PFSK-1 (cell line): ENCODE data around the gene ZSCAN26.

Experiments used
- FOXP2 ChIP-seq: optimal IDR thresholded peaks from 2 replicates; pipeline ENCODE3; 2011; ENCODE audit warnings: borderline replicate concordance, control low read depth, inconsistent platforms; ENCODE audit not compliant: insufficient read depth; ENCODE audit errors: extremely low read length, extremely low read depth
- POLR2AphosphoS5 ChIP-seq: IDR thresholded peaks from 2 replicates; pipeline ENCODE4 v1.6.1; 2012; ENCODE audit warnings: low read depth, mild to moderate bottlenecking, control low read depth, low read length, moderate library complexity
- REST ChIP-seq, 2 experiments: IDR thresholded peaks; 2 replicates each; pipeline versions ENCODE4 v1.6.1 to v1.8.0; 2011 to 2012; ENCODE audit warnings: low read depth in 2 of 2, low read length in 2 of 2, control low read depth in 1 of 2, inconsistent platforms in 1 of 2, mild to moderate bottlenecking in 1 of 2, moderate library complexity in 1 of 2; ENCODE audit not compliant: insufficient read depth in 1 of 2
- SIN3A ChIP-seq: IDR thresholded peaks from 2 replicates; pipeline ENCODE4 v1.6.1; 2012; ENCODE audit warnings: mild to moderate bottlenecking, low read length, moderate library complexity, borderline replicate concordance; ENCODE audit not compliant: insufficient read depth
- TAF1 ChIP-seq: IDR thresholded peaks from 2 replicates; pipeline ENCODE4 v1.6.1; 2012; ENCODE audit warnings: low read length, control low read depth, borderline replicate concordance; ENCODE audit not compliant: insufficient read depth

Gene ZSCAN26

DNA sequence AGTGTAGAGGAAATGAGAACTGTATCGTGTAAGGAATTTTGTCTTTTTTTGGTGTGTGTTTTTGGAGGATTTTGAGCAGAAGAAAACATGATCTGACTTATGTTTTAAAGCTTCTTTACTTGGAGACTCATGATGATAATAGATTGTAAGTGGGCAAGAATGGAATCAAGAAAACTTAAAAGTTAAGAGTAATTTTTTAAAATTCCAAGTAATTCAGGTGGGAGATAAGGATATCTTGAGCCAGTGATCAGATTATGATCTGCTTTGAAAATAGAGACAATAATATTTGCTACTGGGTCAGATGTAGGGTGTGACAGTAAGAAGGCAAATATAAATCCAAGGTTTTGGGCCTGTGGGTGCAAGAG lies 734 bp downstream of the ZSCAN26 start:
- TF ChIP-seq FOXP2 = no peak
- TF ChIP-seq TAF1 = no peak
- TF ChIP-seq POLR2AphosphoS5 = no peak
- no peak for TF ChIP-seq SIN3A
- no peak for TF ChIP-seq REST (IDR thresholded peaks at IDR 0.05; ENCODE audit: insufficient read depth in 1 of 2, low read depth in 2 of 2, low read length in 2 of 2)

- no peak for TF ChIP-seq POLR2AphosphoS5
- no peak for TF ChIP-seq SIN3A
- TF ChIP-seq REST (IDR thresholded peaks at IDR 0.05; ENCODE audit: insufficient read depth in 1 of 2, low read depth in 2 of 2, low read length in 2 of 2) = no peak
- 0 out of 2 replicates have a peak, but pooled peaks have one; percentile 22 for TF ChIP-seq TAF1
- no peak for TF ChIP-seq FOXP2
Observed at GRCh38 chr6:28269492-28269891, 2.5 kb downstream of the ZSCAN26 start.

DNA sequence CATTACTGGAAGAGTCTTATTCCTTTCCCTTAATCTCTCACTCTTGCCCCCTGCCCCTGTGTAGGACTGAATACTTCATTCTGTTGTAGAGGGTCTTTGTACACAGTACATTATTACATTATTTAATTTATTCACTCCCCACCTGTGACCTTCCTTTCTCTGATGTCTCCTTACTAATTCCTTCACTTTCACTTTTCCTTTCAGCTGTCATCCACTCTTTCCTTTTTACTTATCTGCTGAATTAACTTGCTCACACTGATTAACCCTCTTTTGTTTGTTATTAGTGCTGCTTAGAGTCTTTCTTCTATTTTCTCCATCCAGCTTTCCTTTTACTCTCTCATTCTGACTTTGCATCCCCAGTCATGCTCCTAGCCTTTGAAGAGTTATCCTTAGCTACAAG lies 7.9 kb downstream of the ZSCAN26 start:
- no peak for TF ChIP-seq FOXP2

DNA sequence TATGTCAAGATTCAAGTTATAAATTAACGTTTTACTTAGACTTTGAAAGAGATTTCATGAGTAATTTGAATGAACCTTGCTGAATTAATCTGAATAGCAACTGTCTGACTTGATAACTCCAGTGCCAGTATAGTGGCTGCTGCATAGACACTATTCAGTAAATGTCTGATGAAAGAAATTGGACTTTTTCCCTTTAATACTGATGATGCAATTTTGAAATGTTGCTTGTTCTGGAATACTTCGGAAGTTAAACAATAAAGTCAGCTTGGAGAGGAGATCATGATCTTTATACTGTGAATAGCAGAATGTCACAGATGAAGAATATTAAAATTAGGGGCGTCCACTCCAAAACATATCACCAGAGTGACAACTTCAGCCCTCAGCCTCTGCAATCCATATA lies 10.8 kb downstream of the ZSCAN26 start:
- TF ChIP-seq REST (IDR thresholded peaks at IDR 0.05; ENCODE audit: insufficient read depth in 1 of 2, low read depth in 2 of 2, low read length in 2 of 2) = no peak
- no peak for TF ChIP-seq POLR2AphosphoS5
- no peak for TF ChIP-seq FOXP2
- no peak for TF ChIP-seq SIN3A
- TF ChIP-seq TAF1 = no peak

DNA sequence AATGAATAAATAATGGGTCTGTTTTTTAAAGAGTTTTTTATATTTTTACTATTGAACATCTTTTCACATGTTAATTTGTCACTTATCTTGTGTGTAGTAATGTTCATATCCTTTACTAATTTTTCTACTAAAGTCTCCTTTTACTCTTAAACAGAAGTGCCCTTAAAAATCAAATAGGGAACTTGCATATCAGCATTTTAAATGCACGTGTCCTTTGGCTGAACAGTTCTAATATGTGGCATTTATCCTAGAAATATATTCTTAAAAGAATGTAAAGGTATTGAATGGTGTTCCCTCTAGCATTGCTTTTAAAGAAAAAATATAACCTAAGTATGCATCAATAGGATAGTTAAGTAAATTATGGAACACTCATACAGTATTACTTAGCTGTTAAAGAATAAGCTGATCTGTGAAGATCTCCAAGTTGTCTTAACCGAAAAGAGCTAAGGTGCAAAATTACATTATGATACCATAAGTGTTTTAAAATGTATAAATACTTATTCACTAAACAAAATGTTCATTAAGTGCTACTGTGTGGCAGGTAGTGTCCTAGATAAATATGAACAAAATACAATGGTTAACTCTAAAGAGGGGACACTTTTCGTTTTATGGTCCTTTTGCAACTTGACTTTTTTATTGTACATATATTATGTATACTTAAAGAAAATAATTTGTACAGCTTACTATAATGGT lies 13.8 kb downstream of the ZSCAN26 start:
- TF ChIP-seq REST (IDR thresholded peaks at IDR 0.05; ENCODE audit: insufficient read depth in 1 of 2, low read depth in 2 of 2, low read length in 2 of 2) (no peak), FOXP2 (no peak), TAF1 (no peak), SIN3A (no peak), POLR2AphosphoS5 (no peak)
